Cardiac muscle cell (in vitro differentiated cells and primary cell): ENCODE results near the gene EHMT2. TPM values are rescaled to one million over a fixed set of nuclear protein-coding genes. Genes with fewer than 3 reads are reported as not detected.

Source experiments
- DNase-seq, 2 donors: peaks; one replicate each; pipeline versions ENCODE4 v3.0.0 to v3.0.0-alpha.2; 2010 to 2017; ENCODE audit warnings: low read depth in 1 of 2, low spot score in 1 of 2
- H3K27ac ChIP-seq: fragments of 200-600 bp; sonication (generic); 2 replicates; pipeline ENCODE4 v1.5.1; 2016
- H3K27me3 ChIP-seq: fragments of 200-600 bp; sonication (generic); 2 replicates; pipeline ENCODE4 v1.6.0; 2016; ENCODE audit warnings: control low read depth
- H3K36me3 ChIP-seq: fragments of 200-600 bp; sonication (generic); 2 replicates; pipeline ENCODE4 v1.5.1; 2016; ENCODE audit warnings: control low read depth
- H3K4me1 ChIP-seq: fragments of 200-600 bp; sonication (generic); 2 replicates; pipeline ENCODE4 v1.8.1; 2017; ENCODE audit warnings: low read depth, mild to moderate bottlenecking, mixed run types
- H3K4me3 ChIP-seq: fragments of 200-600 bp; sonication (generic); 2 replicates; pipeline ENCODE4 v1.5.1; 2016; ENCODE audit warnings: mild to moderate bottlenecking
- H3K9me3 ChIP-seq: fragments of 200-600 bp; sonication (generic); 2 replicates; pipeline ENCODE4 v1.5.1; 2017; ENCODE audit warnings: low read depth, mild to moderate bottlenecking, control low read depth
- CTCF ChIP-seq: IDR thresholded peaks from 2 replicates; pipeline ENCODE4 v1.5.1; 2012; ENCODE audit warnings: low read depth, mild to moderate bottlenecking, low read length
- polyA plus RNA-seq: library from polyadenylated mRNA; unstranded; fragments of >200 nt; fragmentation: Nextera tagmentation; extraction: Ambion mirVana; gene quantifications from 2 replicates; pipeline ENCODE4 v1.2.1, GENCODE V29; 2016
- total RNA-seq: library from RNA; depleted of rRNA; stranded (reverse); fragments of >200 nt; gene quantifications from 2 replicates; pipeline ENCODE4 v1.2.3, GENCODE V29; 2016

Gene EHMT2
- total and polyA plus RNA-seq, 2 experiments from 2014 or later, result 89.6 to 120 TPM

GRCh38 chr6:31930962-31931361, 33.5 kb upstream of the EHMT2 start:
- no peaks in the 10 kb centered on the region for H3K9me3 ChIP-seq
- no peak for TF ChIP-seq CTCF
- DNase-seq, result no peak
- no peak overlapping the region for H3K27ac ChIP-seq
- no peaks in the 10 kb centered on the region for H3K4me1 ChIP-seq
- no peaks in the 10 kb centered on the region for H3K27me3 ChIP-seq
- H3K4me3 ChIP-seq, result no peak overlapping the region
- no peaks in the 10 kb centered on the region for H3K36me3 ChIP-seq

- DNase-seq, result no peak
- Histone ChIP-seq H3K4me3 (no peak overlapping the region), H3K36me3 (no peaks in the 10 kb centered on the region), H3K27me3 (no peaks in the 10 kb centered on the region), H3K9me3 (no peaks in the 10 kb centered on the region), H3K4me1 (no peaks in the 10 kb centered on the region), H3K27ac (no peak overlapping the region)
- no peak for TF ChIP-seq CTCF
Observed at GRCh38 chr6:31928672-31928939, 31.1 kb upstream of the EHMT2 start.

DNA sequence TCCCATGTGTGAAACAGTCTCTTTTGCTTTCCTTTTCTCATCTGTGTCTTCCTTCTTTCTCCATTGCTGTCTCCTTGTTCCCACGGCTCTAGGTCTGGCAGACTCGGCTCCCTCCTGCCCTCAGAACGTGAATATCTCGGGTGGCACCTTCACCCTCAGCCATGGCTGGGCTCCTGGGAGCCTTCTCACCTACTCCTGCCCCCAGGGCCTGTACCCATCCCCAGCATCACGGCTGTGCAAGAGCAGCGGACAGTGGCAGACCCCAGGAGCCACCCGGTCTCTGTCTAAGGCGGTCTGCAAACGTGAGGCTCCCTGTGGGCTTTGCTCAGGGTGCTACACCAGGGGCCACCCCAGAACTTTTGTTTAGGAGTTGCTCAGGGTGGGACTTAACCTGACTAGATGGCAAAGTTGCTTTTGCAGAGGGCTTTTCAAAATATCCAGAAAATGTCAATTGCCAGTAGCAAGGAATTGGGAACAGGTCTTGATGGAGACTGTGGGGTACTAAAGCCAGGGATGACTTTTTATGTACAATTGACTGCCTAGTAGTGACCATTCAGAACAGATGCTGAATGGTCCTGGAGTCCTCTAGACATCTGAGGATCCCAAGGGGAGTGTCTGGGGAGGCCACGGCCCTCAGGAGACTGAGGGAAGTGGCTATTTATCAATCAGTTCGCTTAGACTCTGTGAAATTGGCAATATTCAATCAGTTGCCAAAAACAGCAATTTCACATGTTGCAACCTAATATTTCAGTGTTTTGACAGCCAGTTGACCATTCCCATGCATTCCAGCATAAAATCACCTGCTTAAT, 30.6 kb upstream of the EHMT2 start:
- Histone ChIP-seq H3K9me3 (no peaks in the 10 kb centered on the region), H3K27me3 (no peaks in the 10 kb centered on the region), H3K4me3 (no peak overlapping the region), H3K36me3 (no peaks in the 10 kb centered on the region), H3K27ac (no peak overlapping the region), H3K4me1 (no peaks in the 10 kb centered on the region)
- no peak for TF ChIP-seq CTCF
- no peak for DNase-seq

DNA sequence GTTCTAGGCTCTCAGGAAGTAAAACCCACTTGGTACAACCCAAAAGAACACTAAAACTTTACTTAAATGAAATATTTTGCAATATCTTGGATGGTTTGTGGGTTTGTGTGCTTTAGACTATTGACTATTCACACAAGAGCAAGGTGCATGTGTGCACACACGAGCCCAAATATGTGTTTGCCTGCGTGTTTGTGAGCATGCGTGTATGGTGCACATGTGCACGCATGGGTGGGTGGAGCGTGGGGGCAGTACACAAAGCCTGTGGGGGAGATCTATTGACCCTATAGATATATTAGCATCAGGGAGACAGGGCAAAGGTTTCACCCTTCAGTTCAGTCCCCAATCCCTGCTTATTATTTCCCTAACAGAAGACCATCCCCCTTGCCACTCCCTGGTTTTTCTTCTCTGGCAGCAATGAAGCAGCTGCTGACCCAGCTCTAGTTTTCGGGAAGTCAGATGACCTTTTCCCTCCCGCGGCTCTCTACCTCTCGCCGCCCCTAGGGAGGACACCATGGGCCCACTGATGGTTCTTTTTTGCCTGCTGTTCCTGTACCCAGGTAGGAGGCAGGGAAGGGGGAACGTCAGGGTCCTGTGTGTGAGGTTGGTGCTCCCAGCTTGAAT, 29.9 kb upstream of the EHMT2 start, which contains the start of gene C2:
Gene C2 (plus strand): TSS at position 476 of the 621 bp plus-strand sequence. CDS start 36 bp downstream, at position 512.
- Histone ChIP-seq H3K9me3 (no peaks in the 10 kb centered on the region), H3K4me1 (no peaks in the 10 kb centered on the region), H3K4me3 (no peak within 1 kb of the TSS), H3K36me3 (no peaks in the 10 kb centered on the region), H3K27ac (no peak within 1 kb of the TSS), H3K27me3 (no peaks in the 10 kb centered on the region)
- DNase-seq, result no peak
- no peak for TF ChIP-seq CTCF

- Histone ChIP-seq H3K27ac (no peak overlapping the region), H3K9me3 (no peaks in the 10 kb centered on the region), H3K36me3 (no peaks in the 10 kb centered on the region), H3K27me3 (no peaks in the 10 kb centered on the region), H3K4me1 (no peaks in the 10 kb centered on the region), H3K4me3 (no peak overlapping the region)
- peak; percentile 26 for TF ChIP-seq CTCF
- peak in 1 of 2 donors; percentile 18 for DNase-seq
Observed at GRCh38 chr6:31922942-31923341, 25.4 kb upstream of the EHMT2 start.
